Endometrial microvascular endothelial cells (primary cell): ENCODE data around the gene AUTS2. TPM values are rescaled to one million over a fixed set of nuclear protein-coding genes. Genes with fewer than 3 reads are reported as not detected.

Experiments
- in situ Hi-C: cut with HindIII; loops from 2 replicates; pipeline ENCODE4 v1.10.0; 2017; ENCODE audit warnings: low sequenced_read_pairs, low pct_unique_long_range_greater_than_20kb; ENCODE audit errors: inconsistent ontology term
- total RNA-seq: library from RNA; depleted of rRNA; stranded (reverse); fragments of >200 nt; gene quantifications from one replicate; pipeline ENCODE4 v1.2.3, GENCODE V29; 2015; ENCODE audit errors: inconsistent ontology term

Gene AUTS2
- total RNA-seq, 1 donor from 2014 or later: 0.09 TPM

DNA sequence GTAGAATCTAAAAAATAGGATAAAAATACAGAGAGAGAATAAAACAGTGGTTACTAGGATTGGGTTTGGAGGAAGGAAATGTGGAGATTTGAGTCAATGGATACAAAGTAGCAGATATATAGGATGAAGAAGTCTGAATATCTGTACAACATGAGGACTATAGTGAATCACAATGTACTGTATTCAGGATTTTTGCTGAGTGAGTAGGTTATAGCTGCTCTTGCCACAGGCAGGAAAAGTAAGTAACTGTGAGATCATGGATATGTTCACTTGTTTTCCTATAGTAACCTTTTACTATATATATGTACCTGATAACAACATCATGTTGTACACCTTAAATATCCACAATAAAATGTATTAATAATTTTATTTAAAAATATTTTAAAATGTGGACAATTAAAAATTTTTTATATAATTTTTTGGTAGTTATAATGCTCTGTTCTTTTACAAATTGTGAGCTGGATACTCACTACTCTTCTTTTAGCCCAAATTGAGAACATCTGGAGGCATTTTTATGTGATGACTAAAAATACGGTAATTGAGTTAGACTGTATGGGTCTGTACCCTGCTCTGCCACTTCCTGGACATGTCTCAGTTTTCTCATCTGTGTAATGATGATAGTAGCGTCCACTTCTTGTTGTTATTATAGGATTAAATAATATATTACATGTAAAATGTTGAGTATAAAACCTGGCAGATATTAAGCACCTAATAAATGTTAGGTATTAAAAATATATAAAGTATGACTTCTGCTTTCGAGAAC, 439.1 kb downstream of the AUTS2 start:
- in situ Hi-C loops: no loop called here

DNA sequence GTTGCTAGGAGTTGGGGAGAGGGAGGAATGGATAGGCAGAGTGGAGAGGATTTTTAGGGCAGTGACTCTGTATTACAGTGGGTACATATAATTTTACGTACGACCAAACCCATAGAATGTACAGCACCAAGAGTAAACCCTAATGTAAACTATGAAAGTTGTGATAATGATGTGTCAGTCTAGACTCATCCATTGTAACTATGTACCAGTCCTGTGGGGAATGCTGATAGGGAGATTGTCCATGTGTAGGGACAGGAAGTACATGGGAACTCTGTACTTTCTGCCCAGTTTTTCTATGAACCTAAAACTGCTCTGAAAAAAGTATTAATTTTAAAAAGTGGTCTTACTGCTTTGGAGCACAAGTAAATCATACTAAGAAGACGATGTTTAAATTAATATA, 441.8 kb downstream of the AUTS2 start:
- in situ Hi-C loops: no loop called here

- in situ Hi-C loops: no loop called here
These were observed 442.9 kb downstream of the AUTS2 start for GRCh38 chr7:70040970-70041766.

GRCh38 chr7:70042533-70042932, 444.3 kb downstream of the AUTS2 start:
- in situ Hi-C loops: no loop called here

- in situ Hi-C loops: no loop called here
These were observed 444.8 kb downstream of the AUTS2 start for GRCh38 chr7:70043015-70043538.

DNA sequence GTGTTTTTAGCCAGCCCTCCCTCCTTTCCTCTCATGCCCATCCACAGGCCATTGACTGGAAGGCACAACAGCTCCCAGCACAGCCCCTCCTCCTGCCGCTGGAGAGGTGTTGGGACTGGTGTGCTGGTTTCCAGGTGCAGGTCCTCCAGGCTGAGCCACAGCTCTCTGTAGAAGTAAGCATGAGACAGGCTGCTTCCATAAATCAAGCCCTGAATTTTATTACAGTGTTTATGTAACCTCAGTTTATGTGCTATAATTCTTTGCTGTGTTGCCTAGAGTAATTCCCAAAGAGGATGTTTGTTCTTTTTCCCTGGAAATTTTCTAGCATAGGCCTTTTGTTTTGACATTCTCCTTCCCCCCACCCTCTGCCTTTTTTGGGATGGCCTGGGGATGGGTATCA, 445.8 kb downstream of the AUTS2 start:
- in situ Hi-C loops: no loop called here

GRCh38 chr7:70044525-70044924, 446.2 kb downstream of the AUTS2 start:
- in situ Hi-C loops: no loop called here

DNA sequence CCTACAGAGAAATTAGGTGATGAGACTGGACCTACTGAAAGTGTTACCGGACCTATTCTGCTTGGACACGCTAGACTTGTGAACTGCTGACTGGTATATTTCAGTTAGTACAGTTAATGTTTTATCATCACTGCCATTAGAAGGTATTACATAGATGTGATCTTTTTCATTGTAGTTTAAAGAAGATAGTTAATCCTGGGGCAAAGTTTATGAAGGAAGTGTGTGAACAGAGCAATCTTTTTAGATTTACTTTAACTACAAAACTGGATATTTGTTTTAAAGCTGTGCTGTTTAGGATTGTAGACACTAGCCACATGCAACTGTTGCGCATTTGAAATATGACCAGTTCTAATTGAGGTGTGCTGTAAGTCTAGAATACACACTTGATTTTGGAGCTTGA, 446.7 kb downstream of the AUTS2 start:
- in situ Hi-C loops: no loop called here

DNA sequence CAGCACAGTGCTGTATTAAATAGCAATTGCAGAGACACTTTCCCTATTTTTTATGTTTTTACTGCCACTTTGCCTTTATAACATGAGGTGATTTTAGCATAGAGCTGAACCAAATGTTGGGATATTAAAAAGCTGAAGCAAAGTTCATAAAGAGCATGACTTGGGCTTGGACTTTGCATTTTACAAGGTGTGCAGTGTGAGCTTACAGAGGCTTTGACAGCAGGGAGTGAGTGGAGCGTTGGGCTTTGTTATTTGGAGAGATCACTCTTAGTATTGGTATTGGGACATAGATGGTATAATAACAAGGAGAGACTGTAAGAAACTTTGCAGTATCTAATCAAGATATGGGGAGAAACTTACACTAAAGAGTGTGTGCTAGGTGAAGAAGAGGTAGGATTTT, 449.1 kb downstream of the AUTS2 start:
- in situ Hi-C loops: no loop called here

DNA sequence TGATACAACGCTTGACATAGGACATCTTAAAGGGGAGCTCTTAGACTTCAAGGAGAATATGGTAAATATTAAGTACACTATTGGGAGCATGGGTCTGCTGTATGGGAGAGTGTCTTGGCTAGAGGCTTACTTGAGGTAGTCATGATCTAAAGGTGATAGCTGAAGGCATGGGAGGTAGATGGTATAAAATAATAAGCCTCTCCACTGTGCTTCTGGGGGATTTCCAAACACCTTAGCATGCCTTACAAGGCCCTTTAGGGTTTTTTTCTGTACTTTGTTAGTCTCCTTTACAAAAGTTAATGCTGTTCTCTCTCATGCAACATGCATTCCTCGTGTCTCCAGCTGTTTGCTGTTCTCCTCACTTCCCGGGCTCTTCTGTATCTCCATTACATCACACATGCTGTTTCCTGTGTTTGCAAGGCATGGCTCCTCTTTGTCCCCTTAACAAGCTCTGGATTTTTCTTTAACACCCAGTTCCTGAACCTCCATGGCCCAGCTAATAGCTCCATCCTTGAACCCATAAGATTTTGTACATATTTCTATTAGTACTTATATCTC, 449.7 kb downstream of the AUTS2 start:
- in situ Hi-C loops: no loop called here

- in situ Hi-C loops: no loop called here
These were observed 453.5 kb downstream of the AUTS2 start for GRCh38 chr7:70051726-70052125.

- in situ Hi-C loops: no loop called here
These were observed 454.4 kb downstream of the AUTS2 start for GRCh38 chr7:70052691-70053090.

GRCh38 chr7:70053421-70053820, 455.1 kb downstream of the AUTS2 start:
- in situ Hi-C loops: no loop called here

- in situ Hi-C loops: no loop called here
These were observed 455.7 kb downstream of the AUTS2 start for GRCh38 chr7:70053989-70054388.

GRCh38 chr7:70056363-70056762, 458.1 kb downstream of the AUTS2 start:
- in situ Hi-C loops: no loop called here

DNA sequence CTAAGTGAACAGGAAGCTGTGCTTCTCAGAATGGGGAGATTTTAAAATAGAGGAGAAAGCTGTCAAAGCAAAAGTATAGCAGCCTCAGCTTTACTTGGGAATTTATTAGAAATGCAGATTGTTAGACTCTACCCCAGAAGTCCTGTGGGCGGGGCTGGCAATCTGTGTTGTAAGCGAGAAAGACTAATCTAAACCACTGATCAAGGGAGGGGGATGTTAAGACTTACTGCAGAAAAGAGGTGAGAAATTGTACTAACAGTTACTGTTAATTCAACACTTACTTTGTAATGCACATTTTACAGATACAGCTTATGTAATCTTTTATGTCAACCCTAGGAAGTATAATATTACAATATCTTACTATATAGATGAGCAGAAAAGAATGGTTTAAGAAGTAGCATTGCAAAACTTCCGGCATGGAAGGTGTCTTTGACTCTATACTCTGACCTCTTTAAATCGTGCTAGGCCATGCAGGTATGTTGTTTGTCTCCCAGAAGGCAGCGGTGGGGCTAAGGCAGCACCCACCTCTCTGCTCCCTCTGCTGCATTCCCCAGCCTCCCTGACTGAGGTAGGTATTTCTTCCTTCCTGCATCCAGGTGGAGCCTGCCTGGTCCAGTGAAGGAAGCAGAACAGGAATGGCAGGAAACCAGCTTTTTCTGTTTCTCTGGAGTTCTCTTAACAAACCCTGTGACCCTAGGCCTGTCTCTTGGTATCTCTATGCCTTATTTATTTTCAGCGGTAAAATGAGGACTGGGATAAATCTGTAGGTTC, 462.2 kb downstream of the AUTS2 start:
- in situ Hi-C loops: no loop called here

DNA sequence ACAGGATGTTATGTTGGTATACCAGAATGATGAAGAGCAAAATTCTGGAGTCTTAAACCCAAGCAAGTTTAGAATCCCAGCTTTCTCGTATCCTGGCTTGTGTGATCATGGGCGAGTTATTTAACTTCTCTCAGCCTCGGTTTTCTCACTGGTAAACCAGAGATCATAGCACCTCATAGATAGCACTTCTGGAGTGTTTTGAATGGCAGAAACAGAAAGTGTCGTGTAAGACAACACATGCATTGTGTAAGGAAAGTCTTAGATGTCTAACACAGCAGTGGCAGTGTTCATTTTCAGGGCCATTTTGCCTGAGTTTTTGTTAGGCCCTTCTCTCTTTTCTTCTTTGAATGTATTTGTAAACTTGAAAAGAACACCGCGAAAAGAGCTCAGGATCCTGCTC, 465.1 kb downstream of the AUTS2 start:
- in situ Hi-C loops: no loop called here

GRCh38 chr7:70063927-70064326, 465.7 kb downstream of the AUTS2 start:
- in situ Hi-C loops: no loop called here

DNA sequence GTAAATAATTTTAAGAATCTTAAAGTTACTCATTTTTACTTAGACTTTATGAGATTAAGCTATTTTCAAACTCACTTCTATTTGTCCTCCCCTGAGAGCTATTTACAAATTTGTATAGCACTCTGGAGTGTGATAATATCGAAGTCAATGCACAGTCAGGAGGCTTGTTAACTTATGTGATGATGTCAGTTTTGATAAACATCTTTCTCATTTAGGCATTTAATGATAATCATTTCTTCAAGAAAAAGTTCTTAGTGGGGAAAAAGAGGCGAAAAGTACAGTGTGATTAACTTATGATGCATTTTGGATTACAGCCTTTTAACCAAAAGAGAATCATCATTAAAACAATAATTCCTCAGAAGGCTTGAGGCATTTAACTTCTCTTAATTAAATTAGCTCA, 468.6 kb downstream of the AUTS2 start:
- in situ Hi-C loops: no loop called here
